HCT116 (cell line): ENCODE measurements around the gene ELAVL1.

Experiments used
- CTCF ChIP-seq, 3 experiments: fragments of 200-600 bp in 1 of 3; sonication (generic) in 1 of 3; IDR thresholded peaks in 2 of 3; conservative IDR thresholded peaks in 1 of 3; 2 replicates each; pipeline ENCODE4 v1.5.1; 2012 to 2017; ENCODE audit warnings: low read depth in 2 of 3, low read length in 2 of 3, antibody characterized with exemption in 1 of 3, borderline replicate concordance in 1 of 3, control low read depth in 1 of 3, mild to moderate bottlenecking in 1 of 3, mixed read lengths in 1 of 3, mixed run types in 1 of 3, moderate library complexity in 1 of 3; ENCODE audit not compliant: insufficient read depth in 1 of 3
- EGR1 ChIP-seq: IDR thresholded peaks from 2 replicates; pipeline ENCODE4 v1.6.1; 2012; ENCODE audit warnings: low read depth
- EZH2 ChIP-seq: fragments of 200-600 bp; sonication (generic); IDR thresholded peaks from 2 replicates; pipeline ENCODE4 v1.6.1; 2017; ENCODE audit warnings: antibody characterized with exemption, mixed run types
- EZH2phosphoT487 ChIP-seq: fragments of 200-600 bp; IDR thresholded peaks from 2 replicates; pipeline ENCODE4 v1.6.1; 2018; ENCODE audit warnings: antibody characterized with exemption, borderline replicate concordance
- FOSL1 ChIP-seq: IDR thresholded peaks from 2 replicates; pipeline ENCODE4 v1.6.1; 2012; ENCODE audit warnings: low read depth
- JUND ChIP-seq: IDR thresholded peaks from 2 replicates; pipeline ENCODE4 v1.6.1; 2012
- MAX ChIP-seq: IDR thresholded peaks from 2 replicates; pipeline ENCODE4 v1.6.1; 2012
- POLR2A ChIP-seq: IDR thresholded peaks from 2 replicates; pipeline ENCODE4 v1.7.0; 2011; ENCODE audit warnings: borderline replicate concordance; ENCODE audit not compliant: insufficient read depth, insufficient read length; ENCODE audit errors: extremely low read depth
- POLR2AphosphoS5 ChIP-seq: IDR thresholded peaks from 2 replicates; pipeline ENCODE4 v1.6.1; 2011; ENCODE audit warnings: mild to moderate bottlenecking, low read depth, low read length, moderate library complexity
- RAD21 ChIP-seq: IDR thresholded peaks from 2 replicates; pipeline ENCODE4 v1.6.1; 2012; ENCODE audit warnings: low read depth, mild to moderate bottlenecking
- REST ChIP-seq: IDR thresholded peaks from 2 replicates; pipeline ENCODE4 v1.6.1; 2012; ENCODE audit warnings: low read depth
- SRF ChIP-seq: IDR thresholded peaks from 2 replicates; pipeline ENCODE4 v1.6.1; 2012; ENCODE audit warnings: low read depth
- YY1 ChIP-seq: IDR thresholded peaks from 2 replicates; pipeline ENCODE4 v1.6.1; 2011; ENCODE audit warnings: low read length, low read depth, moderate library complexity, mild to moderate bottlenecking; ENCODE audit not compliant: insufficient replicate concordance; ENCODE audit errors: extremely low read depth

- TF ChIP-seq CTCF (IDR thresholded peaks at IDR 0.05 in 2 of 3, conservative IDR thresholded peaks at IDR 0.05 in 1 of 3; ENCODE audit: borderline replicate concordance in 1 of 3, insufficient read depth in 1 of 3, low read depth in 2 of 3, low read length in 2 of 3): no peak
- TF ChIP-seq EZH2phosphoT487: no peak
- TF ChIP-seq YY1: no peak
- TF ChIP-seq EGR1: no peak
- no peak for TF ChIP-seq REST
- TF ChIP-seq POLR2AphosphoS5: no peak
- no peak for TF ChIP-seq JUND
- no peak for TF ChIP-seq POLR2A
- no peak for TF ChIP-seq RAD21
- no peak for TF ChIP-seq FOSL1
- no peak for TF ChIP-seq MAX
- no peak for TF ChIP-seq EZH2
- TF ChIP-seq SRF: no peak
Observed at GRCh38 chr19:7915250-7916102, 90.0 kb downstream of the ELAVL1 start.
